ENCODE measurements around the gene ACR.

GRCh38 chr22:50728523-50728931 is 9.5 kb upstream of the ACR start:
- TF ChIP-seq POLR2A (IDR thresholded peaks at IDR 0.05) = no peak
- no peak for TF ChIP-seq CTCF (IDR thresholded peaks at IDR 0.05)
- no peak for TF ChIP-seq POLR2AphosphoS5 (IDR thresholded peaks at IDR 0.05)
- TF ChIP-seq EP300 (IDR thresholded peaks at IDR 0.05) = no peak
